B cell (primary cell): ENCODE data around the gene ASTN2.

Experiments
- EZH2 ChIP-seq: IDR thresholded peaks from 2 replicates; pipeline ENCODE4 v1.6.1; 2012; ENCODE audit warnings: borderline replicate concordance, low read depth, mild to moderate bottlenecking, moderate library complexity, low read length; ENCODE audit not compliant: insufficient read depth, poor library complexity, severe bottlenecking
- TF ChIP-seq, protein P1 (sequence below): fragments of 200-600 bp; IDR thresholded peaks from one replicate; pipeline ENCODE4 v1.8.0; 2022; ENCODE audit warnings: antibody characterized with exemption, mild to moderate bottlenecking

DNA sequence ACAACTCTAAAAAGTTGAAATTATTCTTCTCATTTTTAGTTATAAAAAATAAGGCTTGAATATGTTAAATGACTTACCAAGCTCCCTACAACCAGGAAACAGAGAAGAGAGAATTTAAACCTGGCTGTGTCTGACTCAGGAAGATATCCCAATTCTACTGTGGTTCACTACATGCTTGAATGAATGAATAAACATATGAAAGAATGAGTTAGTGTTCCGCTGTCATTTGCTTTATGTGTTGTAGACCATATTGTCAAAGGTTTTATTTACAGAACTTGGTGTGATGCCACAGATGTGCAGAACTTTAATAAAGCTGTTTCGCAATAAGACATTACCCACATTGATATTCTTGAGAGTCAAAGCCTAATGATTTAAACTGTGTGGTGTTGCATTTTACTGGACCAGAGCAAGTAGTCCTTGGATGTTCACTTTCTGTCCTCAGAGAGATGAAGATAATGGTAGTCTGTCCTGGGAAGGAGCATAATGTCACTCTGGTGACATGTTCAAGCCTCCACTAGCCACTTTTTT lies 414.6 kb downstream of the ASTN2 start:
- TF ChIP-seq, protein P1, sequence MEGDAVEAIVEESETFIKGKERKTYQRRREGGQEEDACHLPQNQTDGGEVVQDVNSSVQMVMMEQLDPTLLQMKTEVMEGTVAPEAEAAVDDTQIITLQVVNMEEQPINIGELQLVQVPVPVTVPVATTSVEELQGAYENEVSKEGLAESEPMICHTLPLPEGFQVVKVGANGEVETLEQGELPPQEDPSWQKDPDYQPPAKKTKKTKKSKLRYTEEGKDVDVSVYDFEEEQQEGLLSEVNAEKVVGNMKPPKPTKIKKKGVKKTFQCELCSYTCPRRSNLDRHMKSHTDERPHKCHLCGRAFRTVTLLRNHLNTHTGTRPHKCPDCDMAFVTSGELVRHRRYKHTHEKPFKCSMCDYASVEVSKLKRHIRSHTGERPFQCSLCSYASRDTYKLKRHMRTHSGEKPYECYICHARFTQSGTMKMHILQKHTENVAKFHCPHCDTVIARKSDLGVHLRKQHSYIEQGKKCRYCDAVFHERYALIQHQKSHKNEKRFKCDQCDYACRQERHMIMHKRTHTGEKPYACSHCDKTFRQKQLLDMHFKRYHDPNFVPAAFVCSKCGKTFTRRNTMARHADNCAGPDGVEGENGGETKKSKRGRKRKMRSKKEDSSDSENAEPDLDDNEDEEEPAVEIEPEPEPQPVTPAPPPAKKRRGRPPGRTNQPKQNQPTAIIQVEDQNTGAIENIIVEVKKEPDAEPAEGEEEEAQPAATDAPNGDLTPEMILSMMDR: no peak
- no peak for TF ChIP-seq EZH2
